Caco-2 (cell line): ENCODE measurements around the gene VSTM2L. TPM values are rescaled to one million over a fixed set of nuclear protein-coding genes. Genes with fewer than 3 reads are reported as not detected.

ENCODE experiments used
- BruUV-seq: library from RNA; stranded (reverse); fragments of 400-500 nt; replicated peaks from 2 replicates; lab custom pipeline; 2021; lab: Mats Ljungman, UMichigan
- CTCF ChIA-PET: fragments of 300-600 bp; sonication (Branson Sonifier 250); formaldehyde crosslinking; loops from one replicate; lab custom pipeline; 2022; ENCODE audit warnings: antibody characterized with exemption; lab: Charles Lee
- POLR2A ChIA-PET: fragments of 300-600 bp; sonication (Branson Sonifier 250); formaldehyde crosslinking; loops from one replicate; lab custom pipeline; 2022; ENCODE audit warnings: antibody characterized with exemption; lab: Charles Lee
- DNase-seq, 2 experiments: peaks; one replicate each; pipeline versions ENCODE4 v3.0.0 to v3.0.0-alpha.2; 2020 to 2022
- H3K27me3 ChIP-seq: replicated peaks from 2 replicates; pipeline ENCODE4 v1.6.0; 2011; ENCODE audit warnings: low read length; ENCODE audit not compliant: control insufficient read depth, insufficient read depth
- H3K36me3 ChIP-seq: 2 replicates; pipeline ENCODE4 v1.5.1; 2011; ENCODE audit warnings: low read length; ENCODE audit not compliant: control insufficient read depth, insufficient read depth
- H3K4me1 ChIP-seq: fragments of 250-450 bp; sonication (Bioruptor Pico); 2 replicates; pipeline ENCODE4 v1.5.1; 2020; ENCODE audit warnings: mild to moderate bottlenecking
- H3K4me3 ChIP-seq: 2 replicates; pipeline ENCODE4 v1.5.1; 2011; ENCODE audit warnings: low read depth, mild to moderate bottlenecking, control low read depth, low read length
- H3K9me3 ChIP-seq: fragments of 250-450 bp; sonication (Bioruptor Pico); 2 replicates; pipeline ENCODE4 v1.5.1; 2020; ENCODE audit warnings: mild to moderate bottlenecking, moderate library complexity
- H3K27ac Mint-ChIP-seq: one replicate; pipeline ENCODE4 v1.8.0; 2022; ENCODE audit warnings: mixed read lengths; ENCODE audit not compliant: unreplicated experiment
- H3K27me3 Mint-ChIP-seq: one replicate; pipeline ENCODE4 v1.8.0; 2022; ENCODE audit warnings: mixed read lengths; ENCODE audit not compliant: insufficient read depth, unreplicated experiment
- H3K36me3 Mint-ChIP-seq: one replicate; pipeline ENCODE4 v1.8.0; 2022; ENCODE audit warnings: mild to moderate bottlenecking, mixed read lengths; ENCODE audit not compliant: insufficient read depth, unreplicated experiment
- H3K4me1 Mint-ChIP-seq: one replicate; pipeline ENCODE4 v1.8.0; 2022; ENCODE audit warnings: low read depth, mixed read lengths; ENCODE audit not compliant: unreplicated experiment
- H3K4me3 Mint-ChIP-seq: one replicate; pipeline ENCODE4 v1.8.0; 2022; ENCODE audit warnings: mild to moderate bottlenecking, moderate library complexity, mixed read lengths; ENCODE audit not compliant: unreplicated experiment
- H3K9me3 Mint-ChIP-seq: one replicate; pipeline ENCODE4 v1.8.0; 2022; ENCODE audit warnings: mixed read lengths; ENCODE audit not compliant: unreplicated experiment
- CTCF ChIP-seq, 2 experiments: fragments of 200-600 bp in 1 of 2; IDR thresholded peaks; 1 replicate in 1 of 2; 2 replicates in 1 of 2; pipeline versions ENCODE4 v1.5.1 to v1.8.0; 2011 to 2022; ENCODE audit warnings: antibody characterized with exemption in 1 of 2, control low read depth in 1 of 2, inconsistent platforms in 1 of 2, low read depth in 1 of 2, low read length in 1 of 2, mild to moderate bottlenecking in 1 of 2, moderate library complexity in 1 of 2; ENCODE audit not compliant: insufficient read depth in 1 of 2, severe bottlenecking in 1 of 2, unreplicated experiment in 1 of 2
- intact Hi-C: fragments of 100-400 bp; cut with micrococcal nuclease; formaldehyde crosslinking; loops from one replicate; pipeline ENCODE4 v1.10.0; 2022; ENCODE audit not compliant: unreplicated experiment
- total RNA-seq: library from RNA; stranded (reverse); gene quantifications from 2 replicates; pipeline ENCODE4 v1.2.3, GENCODE V29; 2022

The VSTM2L gene
- total RNA-seq, 1 experiment from 2014 or later: not detected

- DNase-seq: peak in 1 of 2 experiments; percentile 56
- ChIA-PET CTCF (interaction anchor here (0.7 to 1.5 kb wide), 4 partner anchors 8 to 427 kb away, joined by 3 read pairs; partner anchors contain the start of genes RPRD1B and TTI1), POLR2A (no interaction called here)
- peaks cover 28% of the 10 kb centered on the region for H3K36me3 Mint-ChIP-seq
- peaks cover 33% of the 10 kb centered on the region for H3K4me1 Mint-ChIP-seq
- no peaks in the 10 kb centered on the region for H3K9me3 Mint-ChIP-seq
- no peaks in the 10 kb centered on the region for H3K27me3 Mint-ChIP-seq
- Histone ChIP-seq H3K4me3 (no peak overlapping the region), H3K4me1 (peaks cover 47% of the 10 kb centered on the region), H3K36me3 (peaks cover 9% of the 10 kb centered on the region), H3K9me3 (no peaks in the 10 kb centered on the region), H3K27me3 (no peaks in the 10 kb centered on the region)
- TF ChIP-seq CTCF (IDR thresholded peaks at IDR 0.05; ENCODE audit: insufficient read depth in 1 of 2, low read depth in 1 of 2, low read length in 1 of 2, severe bottlenecking in 1 of 2, unreplicated experiment in 1 of 2): no peak
- BruUV-seq: no TSS peak
- peak overlapping the region; percentile 50 for H3K27ac Mint-ChIP-seq
- intact Hi-C loops: loop anchor here (10.0 kb wide), 1 partner anchor 413 kb away; no protein-coding TSS in a partner anchor
- H3K4me3 Mint-ChIP-seq: no peak overlapping the region
These were observed 84.8 kb downstream of the VSTM2L start for GRCh38 chr20:37987602-37988290.

GRCh38 chr20:37988306-37988954 lies 85.5 kb downstream of the VSTM2L start:
- no peaks in the 10 kb centered on the region for H3K27me3 ChIP-seq
- peak overlapping the region; percentile 50 for H3K27ac Mint-ChIP-seq
- H3K36me3 Mint-ChIP-seq: peaks cover 22% of the 10 kb centered on the region

More at GRCh38 chr20:37988306-37988954, 85.5 kb downstream of the VSTM2L start:
- DNase-seq: peak in 1 of 2 experiments; percentile 21
- Histone ChIP-seq H3K9me3 (no peaks in the 10 kb centered on the region), H3K4me1 (peaks cover 47% of the 10 kb centered on the region), H3K36me3 (peaks cover 10% of the 10 kb centered on the region), H3K4me3 (no peak overlapping the region)
- BruUV-seq: no TSS peak
- Mint-ChIP-seq H3K27me3 (no peaks in the 10 kb centered on the region), H3K4me1 (peaks cover 33% of the 10 kb centered on the region), H3K4me3 (no peak overlapping the region), H3K9me3 (no peaks in the 10 kb centered on the region)
- TF ChIP-seq CTCF (IDR thresholded peaks at IDR 0.05; ENCODE audit: insufficient read depth in 1 of 2, low read depth in 1 of 2, low read length in 1 of 2, severe bottlenecking in 1 of 2, unreplicated experiment in 1 of 2): no peak
- ChIA-PET POLR2A (no interaction called here), CTCF (no interaction called here)
- intact Hi-C loops: loop anchor here (10.0 kb wide), 1 partner anchor 414 kb away; no protein-coding TSS in a partner anchor
